K562 (cell line): Measurements from ENCODE around the gene HCFC1R1. TPM values are rescaled to one million over a fixed set of nuclear protein-coding genes. Genes with fewer than 3 reads are reported as not detected.

Experiments
- ATAC-seq: fragments of 200-7000 bp; cut with Tn5 transposase; 3 replicates; pipeline ENCODE4 v1.9.1; 2020; ENCODE audit warnings: moderate library complexity
- BruUV-seq: library from RNA; stranded (reverse); fragments of 400-500 nt; replicated peaks from 2 replicates; lab custom pipeline; 2021; lab: Mats Ljungman, UMichigan
- CTCF ChIA-PET: fragments of 300-600 bp; formaldehyde crosslinking; extraction: SDS; loops from one replicate; lab custom pipeline; 2021; ENCODE audit warnings: low intra/inter-chr PET ratio; lab: Yijun Ruan, JAX
- POLR2A ChIA-PET: fragments of 300-600, 350-650 bp; sonication (Branson Sonifier 250); formaldehyde crosslinking; extraction: SDS; loops from one replicate; lab custom pipeline; 2021; ENCODE audit warnings: antibody characterized with exemption, inconsistent platforms; lab: Yijun Ruan, JAX
- DNase-seq, 4 experiments: peaks; one replicate each; pipeline versions ENCODE4 v3.0.0 to v3.0.0-alpha.2; 2011 to 2018; ENCODE audit warnings: low spot score in 3 of 4, mixed read lengths in 3 of 4; ENCODE audit errors: extremely low read depth in 1 of 4
- FAIRE-seq: peaks from 2 replicates; lab custom pipeline; 2011; peaks lifted over from hg19 to GRCh38; lab: Jason Lieb, UNC
- H2AFZ ChIP-seq: 2 replicates; pipeline ENCODE4 v1.6.0; 2011; ENCODE audit warnings: low read depth, low read length, control low read depth, inconsistent platforms
- H3K27ac ChIP-seq: fragments of 200-600 bp; 3 replicates; pipeline ENCODE4 v1.8.0; 2011; ENCODE audit warnings: low read depth, mild to moderate bottlenecking, control low read depth, inconsistent platforms, low read length, moderate library complexity, mixed read lengths; ENCODE audit errors: extremely low read depth
- H3K27me3 ChIP-seq, 2 experiments: fragments of 300-600 bp in 1 of 2; 2 replicates in 1 of 2; 3 replicates in 1 of 2; pipeline versions ENCODE4 v1.6.0 to v1.8.0; 2011; ENCODE audit warnings: inconsistent platforms in 2 of 2, low read length in 2 of 2, mild to moderate bottlenecking in 1 of 2, mixed read lengths in 1 of 2, moderate library complexity in 1 of 2; ENCODE audit not compliant: control insufficient read depth in 2 of 2, insufficient read depth in 2 of 2
- H3K36me3 ChIP-seq: fragments of 300-600 bp; 3 replicates; pipeline ENCODE4 v1.8.0; 2011; ENCODE audit warnings: mild to moderate bottlenecking, low read length, inconsistent platforms; ENCODE audit not compliant: control insufficient read depth, insufficient read depth
- H3K4me1 ChIP-seq, 2 experiments: fragments of 200-600 bp in 1 of 2; replicated peaks in 1 of 2; 2 replicates in 1 of 2; 3 replicates in 1 of 2; pipeline versions ENCODE4 v1.5.1 to v1.8.0; 2011; ENCODE audit warnings: inconsistent platforms in 2 of 2, low read length in 2 of 2, mild to moderate bottlenecking in 1 of 2, mixed read lengths in 1 of 2, moderate library complexity in 1 of 2; ENCODE audit not compliant: control insufficient read depth in 2 of 2, insufficient read depth in 2 of 2
- H3K4me2 ChIP-seq: 2 replicates; pipeline ENCODE4 v1.6.1; 2011; ENCODE audit warnings: low read length, control low read depth, inconsistent platforms, mixed read lengths; ENCODE audit not compliant: insufficient read depth
- H3K4me3 ChIP-seq: fragments of 200-600 bp; sonication (generic), shearing (Covaris generic); 2 replicates; pipeline ENCODE4 v1.5.1; 2016; ENCODE audit warnings: control low read depth, inconsistent platforms
- H3K79me2 ChIP-seq: fragments of 200-600 bp; 3 replicates; pipeline ENCODE4 v1.8.0; 2011; ENCODE audit warnings: low read length, inconsistent platforms; ENCODE audit not compliant: control insufficient read depth, insufficient read depth
- H3K9ac ChIP-seq, 2 experiments: 2 replicates each; pipeline versions ENCODE4 v1.6.0 to v1.6.1; 2011; ENCODE audit warnings: low read depth in 2 of 2, low read length in 2 of 2, control low read depth in 1 of 2, inconsistent platforms in 1 of 2, mild to moderate bottlenecking in 1 of 2, mixed read lengths in 1 of 2; ENCODE audit not compliant: insufficient read depth in 1 of 2
- H3K9me1 ChIP-seq: one replicate; pipeline ENCODE4 v1.6.0; 2011; ENCODE audit warnings: inconsistent platforms, mild to moderate bottlenecking, low read length, moderate library complexity; ENCODE audit not compliant: control insufficient read depth, insufficient read depth
- H3K9me3 ChIP-seq: replicated peaks from 2 replicates; pipeline ENCODE4 v1.5.1; 2011; ENCODE audit warnings: low read depth, low read length, inconsistent platforms; ENCODE audit not compliant: control insufficient read depth, insufficient read depth
- H4K20me1 ChIP-seq: replicated peaks from 2 replicates; pipeline ENCODE4 v1.6.1; 2011; ENCODE audit warnings: low read length, inconsistent platforms, mixed read lengths; ENCODE audit not compliant: control insufficient read depth, insufficient read depth
- CHD2 ChIP-seq: IDR thresholded peaks from 2 replicates; pipeline ENCODE4 v1.6.1; 2011; ENCODE audit warnings: low read depth, low read length
- GABPB1 ChIP-seq: sonication (generic); formaldehyde crosslinking; IDR thresholded peaks from 2 replicates; pipeline ENCODE4 v1.8.0; 2022; ENCODE audit warnings: mild to moderate bottlenecking, missing genetic modification reagents
- HDAC2 ChIP-seq: fragments of 450-650 bp; IDR thresholded peaks from 2 replicates; pipeline ENCODE4 v1.6.1; 2016; ENCODE audit warnings: mild to moderate bottlenecking
- HNRNPL ChIP-seq: fragments of 200-400 bp; formaldehyde crosslinking; IDR thresholded peaks from 2 replicates; pipeline ENCODE4 v1.6.1; 2017; ENCODE audit warnings: low read depth, mild to moderate bottlenecking, low read length
- NCOA1 ChIP-seq: fragments of 450-650 bp; IDR thresholded peaks from 2 replicates; pipeline ENCODE4 v1.6.1; 2016; ENCODE audit warnings: low read depth
- POLR2A ChIP-seq: fragments of 450-650 bp; conservative IDR thresholded peaks from 2 replicates; pipeline ENCODE4 v1.6.1; 2016
- POLR2AphosphoS2 ChIP-seq: IDR thresholded peaks from 2 replicates; pipeline ENCODE4 v1.6.1; 2012; ENCODE audit warnings: low read length, improper control_type of control experiment
- POLR2G ChIP-seq: fragments of 200-400 bp; formaldehyde crosslinking; IDR thresholded peaks from 2 replicates; pipeline ENCODE4 v1.6.1; 2017; ENCODE audit warnings: low read depth, mild to moderate bottlenecking, antibody characterized with exemption, low read length, moderate library complexity
- RBFOX2 ChIP-seq: fragments of 200-400 bp; formaldehyde crosslinking; IDR thresholded peaks from 2 replicates; pipeline ENCODE4 v1.6.1; 2017; ENCODE audit warnings: low read depth, mild to moderate bottlenecking, low read length, moderate library complexity
- RBM22 ChIP-seq: fragments of 200-400 bp; formaldehyde crosslinking; IDR thresholded peaks from 2 replicates; pipeline ENCODE4 v1.6.1; 2018; ENCODE audit warnings: low read length, low read depth; ENCODE audit not compliant: poor library complexity, severe bottlenecking
- SETDB1 ChIP-seq: IDR thresholded peaks from one replicate; pipeline ENCODE4 v1.6.1; 2012; ENCODE audit warnings: low read length, control low read depth, inconsistent platforms
- SIRT6 ChIP-seq: IDR thresholded peaks from one replicate; pipeline ENCODE4 v1.6.1; 2012; ENCODE audit warnings: low read depth, mild to moderate bottlenecking, control low read depth, inconsistent platforms, low read length, moderate library complexity
- SUPT5H ChIP-seq: fragments of 450-650 bp; IDR thresholded peaks from 2 replicates; pipeline ENCODE4 v1.6.1; 2016
- U2AF2 ChIP-seq: fragments of 200-400 bp; formaldehyde crosslinking; optimal IDR thresholded peaks from 2 replicates; pipeline ENCODE3; 2017; ENCODE audit warnings: low read depth, mild to moderate bottlenecking, low read length
- YBX1 ChIP-seq: fragments of 450-650 bp; IDR thresholded peaks from 2 replicates; pipeline ENCODE4 v1.7.1; 2016; ENCODE audit warnings: mild to moderate bottlenecking
- ZBTB34 ChIP-seq: fragments of 250-450 bp; sonication (Bioruptor Pico); IDR thresholded peaks from 2 replicates; pipeline ENCODE4 v1.8.0; 2021; ENCODE audit warnings: mild to moderate bottlenecking, moderate library complexity
- ZNF507 ChIP-seq: conservative IDR thresholded peaks from 2 replicates; pipeline ENCODE4 v1.6.1; 2017; ENCODE audit warnings: missing genetic modification characterization, missing compliant biosample characterization
- ZNF583 ChIP-seq: fragments of 250-450 bp; sonication (Bioruptor Pico); IDR thresholded peaks from 2 replicates; pipeline ENCODE4 v1.4.0; 2020
- WGBS: fragments of 100-300 bp; shearing (Covaris generic); methylation state at CpG from one replicate; pipeline ENCODE4 v1.1.6; 2016; ENCODE audit warnings: low coverage, mixed read lengths; ENCODE audit not compliant: insufficient coverage; ENCODE audit errors: missing lambda C conversion rate; 5-methylcytosine and 5-hydroxymethylcytosine counted together
- in situ Hi-C: fragments of 300-500 bp; cut with MboI; formaldehyde crosslinking; loops from 4 replicates; pipeline ENCODE4 v1.15.0; 2018; ENCODE audit warnings: inconsistent platforms, mixed read lengths
- intact Hi-C: fragments of 100-400 bp; cut with micrococcal nuclease; formaldehyde crosslinking; loops from 2 replicates; pipeline ENCODE4 v1.14.2; 2022
- polyA plus RNA-seq, 8 experiments: library from polyadenylated mRNA; depleted of rRNA in 4 of 8; stranded (reverse) in 5 of 8; unstranded in 3 of 8; fragments of >200 nt; fragmentation: Nextera tagmentation in 2 of 8; fragmentation: Illumina TruSeq in 1 of 8; extraction: Ambion mirVana in 2 of 8; extraction: Trizol in 1 of 8; gene quantifications; 2 replicates each; pipeline versions ENCODE4 v1.2.1 to v1.2.3, GENCODE V29; 2011 to 2014; ENCODE audit warnings: inconsistent platforms in 1 of 8, missing spikeins in 1 of 8
- total RNA-seq, 7 experiments: library from RNA; depleted of rRNA in 6 of 7; stranded (reverse); fragments of >200 nt in 6 of 7; fragmentation: Illumina TruSeq in 2 of 7; extraction: Trizol in 2 of 7; gene quantifications; 2 replicates each; pipeline versions ENCODE4 v1.2.1 to v1.2.3, GENCODE V29; 2011 to 2021; ENCODE audit warnings: low replicate concordance in 1 of 7
- TF ChIP-seq, protein P1 (sequence below): fragments of 250-450 bp; sonication (Bioruptor Pico); IDR thresholded peaks from 2 replicates; pipeline ENCODE4 v1.8.0; 2022; ENCODE audit warnings: inconsistent platforms, mild to moderate bottlenecking, moderate library complexity, borderline replicate concordance

Gene HCFC1R1
- total and polyA plus RNA-seq, 9 of the 15 experiments (the other 6 are each of a cell fraction or from before 2014, with no cell fraction given), result 2.2 to 29.0 (median 11.2) TPM

DNA sequence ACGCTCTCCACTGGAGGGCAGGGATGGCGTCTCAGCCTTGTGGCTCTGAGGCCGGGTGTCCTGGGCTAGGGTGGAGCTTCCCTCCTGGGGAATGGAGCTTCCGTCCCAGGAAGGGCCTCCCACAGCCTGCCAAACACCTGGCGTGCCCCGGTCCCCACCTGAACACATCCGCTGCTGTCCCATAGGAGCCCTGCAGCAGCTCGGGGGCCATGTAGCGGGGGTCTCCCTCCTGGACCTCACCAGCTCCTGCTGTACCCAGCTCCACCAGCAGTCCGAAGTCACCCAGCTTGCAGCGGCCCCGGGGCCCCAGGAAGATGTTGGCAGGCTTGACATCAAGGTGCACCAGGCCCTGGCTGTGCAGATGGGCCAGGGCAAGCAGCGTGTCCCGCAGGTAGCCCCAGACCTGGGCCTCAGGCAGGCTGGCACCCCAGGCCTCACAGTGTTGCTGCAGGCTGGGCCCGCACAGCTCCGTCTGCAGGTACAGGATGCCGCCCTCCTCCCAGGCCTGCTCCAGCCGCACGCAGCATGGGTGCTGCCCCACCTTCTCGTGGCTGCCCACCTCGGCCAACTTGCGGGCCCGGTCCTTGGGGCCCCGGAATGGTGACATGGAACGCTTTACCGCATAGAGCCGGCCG is 48.5 kb downstream of the HCFC1R1 start (continued):
- no peak for TF ChIP-seq ZBTB34 (CRISPR knock-in tag)
- TF ChIP-seq RBM22, result peak; percentile 71
- 0 out of 2 replicates have a peak, but pooled peaks have one; percentile 25 for TF ChIP-seq GABPB1
- no peak for TF ChIP-seq U2AF2

DNA sequence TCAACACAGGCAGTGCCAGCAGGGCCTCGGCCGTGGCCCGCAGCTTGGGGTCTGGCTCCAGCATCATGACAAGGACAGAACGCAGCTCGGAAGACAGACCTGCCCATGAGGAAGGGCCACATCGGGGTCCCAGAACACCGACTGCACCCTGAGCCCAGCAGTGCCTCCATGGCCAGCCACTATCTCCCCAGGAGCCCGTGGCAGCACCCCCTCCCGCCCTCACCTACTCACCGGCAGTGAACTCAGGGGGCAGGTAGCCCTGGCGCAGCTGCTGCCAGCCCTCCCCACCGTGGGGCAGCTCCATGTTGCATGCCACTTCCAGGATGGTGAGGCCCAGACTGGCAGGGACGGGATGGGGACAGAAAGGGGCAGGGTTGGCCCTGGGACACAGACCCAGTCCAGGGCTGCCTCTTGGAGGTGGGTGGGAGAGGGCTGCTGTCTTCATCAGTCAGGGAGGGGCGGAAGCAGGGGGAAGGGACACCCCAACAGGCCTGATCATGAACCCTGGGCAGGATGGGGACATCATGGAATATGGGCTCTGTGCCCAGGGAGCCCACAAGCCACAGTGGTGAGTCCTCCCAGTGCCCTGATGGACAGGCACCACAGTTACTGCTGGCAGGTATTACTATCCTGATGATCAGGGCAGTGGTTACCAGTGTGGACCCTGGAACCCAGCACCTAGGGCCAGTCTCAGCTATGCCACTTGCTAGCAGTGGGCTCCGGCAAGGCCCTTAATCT is 49.3 kb downstream of the HCFC1R1 start:
- ChIA-PET POLR2A (interaction anchor here (0.6 to 1.8 kb wide), 6 partner anchors 9 to 170 kb away, joined by 3 to 8 read pairs (median 4); no protein-coding TSS in a partner anchor), CTCF (no interaction called here)
- intact Hi-C loops, result no loop called here
- peaks cover 25% of the 10 kb centered on the region for H4K20me1 ChIP-seq
- WGBS, result 94% methylated on average over 15 of the region's 15 CpGs
- no TSS peak for BruUV-seq
- H3K9ac ChIP-seq, result peak overlapping the region in 1 of 2 experiments; percentile 81; a peak in 2 of 4 replicates
- no peak overlapping the region for H3K4me3 ChIP-seq
- H3K9me1 ChIP-seq, result peaks cover 3% of the 10 kb centered on the region
- peak; percentile 78 for TF ChIP-seq SIRT6
- TF ChIP-seq RBFOX2, result peak; percentile 18; the same call in 1 of the 2 replicates
- TF ChIP-seq SETDB1, result no peak
- TF ChIP-seq HDAC2, result no peak
- peak; percentile 71 for TF ChIP-seq POLR2G
- peak; percentile 42 for TF ChIP-seq SUPT5H
- peak; percentile 82; the same call in 1 of the 2 replicates for TF ChIP-seq POLR2AphosphoS2
- TF ChIP-seq ZNF507, result no peak
- TF ChIP-seq, protein P1, sequence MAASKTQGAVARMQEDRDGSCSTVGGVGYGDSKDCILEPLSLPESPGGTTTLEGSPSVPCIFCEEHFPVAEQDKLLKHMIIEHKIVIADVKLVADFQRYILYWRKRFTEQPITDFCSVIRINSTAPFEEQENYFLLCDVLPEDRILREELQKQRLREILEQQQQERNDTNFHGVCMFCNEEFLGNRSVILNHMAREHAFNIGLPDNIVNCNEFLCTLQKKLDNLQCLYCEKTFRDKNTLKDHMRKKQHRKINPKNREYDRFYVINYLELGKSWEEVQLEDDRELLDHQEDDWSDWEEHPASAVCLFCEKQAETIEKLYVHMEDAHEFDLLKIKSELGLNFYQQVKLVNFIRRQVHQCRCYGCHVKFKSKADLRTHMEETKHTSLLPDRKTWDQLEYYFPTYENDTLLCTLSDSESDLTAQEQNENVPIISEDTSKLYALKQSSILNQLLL, result no peak
- TF ChIP-seq ZNF583, result no peak
- TF ChIP-seq POLR2A, result peak; percentile 57
- TF ChIP-seq HNRNPL, result no peak
- TF ChIP-seq CHD2, result no peak
- TF ChIP-seq YBX1, result no peak
- TF ChIP-seq NCOA1, result no peak
- no peak overlapping the region for H2AFZ ChIP-seq
- in situ Hi-C loops, result no loop called here
- no peak overlapping the region for H3K4me2 ChIP-seq
- peaks cover 51% of the 10 kb centered on the region for H3K79me2 ChIP-seq
- H3K36me3 ChIP-seq, result peaks cover 84% of the 10 kb centered on the region; the same call in 2 of the 3 replicates
- H3K4me1 ChIP-seq, result peaks cover 9 to 92% of the 10 kb centered on the region in 2 experiments; a peak in 4 of 5 replicates
- no peaks in the 10 kb centered on the region for H3K27me3 ChIP-seq
- no peak overlapping the region for H3K27ac ChIP-seq
- DNase-seq (no peak), FAIRE-seq (no peak), ATAC-seq (no peak)
- H3K9me3 ChIP-seq, result no peaks in the 10 kb centered on the region
